NCI-H1694 treated with DMSO at 0.1 percent for 48 hours (cell line): ENCODE results near the gene ARFGEF2.
"Not testable (repeated sequence)": the region's sequence is repeated elsewhere in the genome, so short reads cannot be mapped to it uniquely, and the experiment has no call there.

Experiments
- DNase-seq: peaks from one replicate; lab custom pipeline; 2025; lab: John Stamatoyannopoulos, UW

The ARFGEF2 gene

DNA sequence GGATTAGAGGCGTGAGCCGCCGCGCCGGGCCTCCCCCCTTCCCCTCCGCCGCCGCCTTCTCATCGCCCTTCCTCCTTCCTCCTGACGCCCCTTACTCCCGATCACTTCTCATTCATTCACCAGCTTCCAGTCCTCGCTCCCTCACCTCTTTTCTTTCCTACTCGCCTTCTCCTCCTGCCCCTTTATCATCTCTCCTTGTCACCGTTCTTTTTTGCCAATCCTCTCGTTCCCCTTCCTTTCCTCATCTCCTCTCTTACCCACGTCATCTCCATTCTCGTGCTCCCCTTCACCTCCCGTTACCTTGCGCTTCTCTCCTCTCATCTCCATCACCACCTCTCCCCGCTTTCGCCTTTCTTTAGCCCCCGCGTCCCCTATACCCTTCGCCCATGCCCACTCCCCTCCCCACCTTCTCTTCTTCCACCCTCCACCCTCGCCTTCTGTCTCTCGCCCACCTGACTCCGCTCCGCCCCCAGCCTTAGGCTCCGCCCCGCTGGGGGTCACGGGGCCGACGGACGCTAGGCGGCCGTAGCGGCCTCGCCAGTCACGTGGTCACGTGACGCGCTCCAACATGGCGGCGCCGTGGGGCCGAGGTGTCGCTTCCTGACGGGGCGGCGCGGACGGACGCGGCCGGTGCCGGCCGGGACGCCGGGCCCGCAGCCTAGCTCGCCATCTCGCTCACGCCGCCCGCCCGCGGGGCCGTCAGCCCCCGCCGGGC is at the start of gene ARFGEF2:
ARFGEF2 (plus strand) TSS at position 544 of the 715 bp plus-strand sequence. CDS start 179 bp downstream, outside the sequence.
- DNase-seq: peak; percentile 51

DNA sequence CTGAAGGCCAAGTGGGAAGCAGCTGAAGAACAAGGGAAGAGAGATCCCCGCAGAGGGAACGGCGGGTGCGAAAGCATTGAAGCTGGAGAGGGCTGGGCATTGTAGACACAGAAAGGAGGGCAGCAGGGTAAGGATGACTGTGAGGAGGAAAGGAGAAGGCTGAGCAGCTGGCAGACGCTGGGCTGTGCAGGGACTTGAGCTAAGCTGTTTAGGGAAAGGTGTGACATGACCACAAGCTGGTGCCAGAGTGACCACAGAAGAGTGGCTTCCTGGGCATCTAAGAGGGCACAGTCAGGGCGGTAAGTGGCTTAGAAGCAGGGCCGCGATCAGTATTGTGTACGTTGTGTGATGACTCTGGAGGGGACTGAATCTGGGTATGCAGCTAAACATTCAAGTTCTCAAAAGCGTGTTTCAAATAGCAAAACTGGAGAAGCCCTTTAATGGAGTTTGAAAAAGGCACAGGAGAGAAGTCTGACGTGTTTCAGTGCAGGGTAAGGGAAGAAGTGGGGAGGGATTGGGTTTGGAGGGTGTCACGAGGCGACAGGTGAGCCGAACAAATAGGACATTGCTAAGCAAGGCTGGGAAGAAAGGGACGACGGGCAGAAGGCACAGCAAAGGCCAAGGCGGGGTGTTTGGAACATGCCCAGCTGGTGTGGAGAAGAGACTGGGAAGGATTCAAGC is 46.1 kb upstream of the ARFGEF2 start:
- DNase-seq: no peak

DNA sequence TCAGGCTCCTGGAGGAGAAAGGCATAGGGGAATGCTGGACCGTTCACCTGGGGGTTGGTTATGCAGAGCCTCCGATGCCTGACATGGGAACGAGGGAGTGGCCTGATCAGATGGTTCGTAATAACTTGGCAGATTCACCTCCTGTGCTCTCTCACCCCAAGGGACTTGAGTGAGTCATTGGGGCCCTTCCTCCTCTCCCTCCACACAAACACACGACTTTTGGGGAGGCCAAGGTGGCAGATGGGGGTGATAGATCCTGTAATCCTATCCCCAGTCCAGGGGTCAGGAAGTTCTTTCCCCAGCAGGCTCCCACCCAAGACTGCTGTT is 45.6 kb upstream of the ARFGEF2 start:
- DNase-seq: no peak

DNA sequence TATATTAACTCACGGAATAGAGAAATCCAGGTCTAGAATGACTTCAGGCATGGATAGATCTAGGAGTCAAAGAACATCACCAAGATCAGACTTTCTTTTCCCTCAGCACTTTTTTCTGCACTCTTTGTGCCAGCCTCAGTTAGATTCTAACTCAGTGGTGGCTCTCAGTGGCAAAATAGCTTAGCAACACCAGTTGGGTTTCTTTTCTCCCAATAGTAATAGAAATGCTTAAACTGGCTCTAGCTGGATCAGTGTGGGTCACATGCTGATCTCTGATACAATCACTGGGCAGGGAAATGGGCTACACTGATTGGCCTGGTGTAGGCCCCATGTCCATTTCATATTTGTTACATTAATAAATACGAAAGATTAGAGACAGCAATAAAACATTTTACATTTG is 44.2 kb upstream of the ARFGEF2 start:
- DNase-seq: no peak

DNA sequence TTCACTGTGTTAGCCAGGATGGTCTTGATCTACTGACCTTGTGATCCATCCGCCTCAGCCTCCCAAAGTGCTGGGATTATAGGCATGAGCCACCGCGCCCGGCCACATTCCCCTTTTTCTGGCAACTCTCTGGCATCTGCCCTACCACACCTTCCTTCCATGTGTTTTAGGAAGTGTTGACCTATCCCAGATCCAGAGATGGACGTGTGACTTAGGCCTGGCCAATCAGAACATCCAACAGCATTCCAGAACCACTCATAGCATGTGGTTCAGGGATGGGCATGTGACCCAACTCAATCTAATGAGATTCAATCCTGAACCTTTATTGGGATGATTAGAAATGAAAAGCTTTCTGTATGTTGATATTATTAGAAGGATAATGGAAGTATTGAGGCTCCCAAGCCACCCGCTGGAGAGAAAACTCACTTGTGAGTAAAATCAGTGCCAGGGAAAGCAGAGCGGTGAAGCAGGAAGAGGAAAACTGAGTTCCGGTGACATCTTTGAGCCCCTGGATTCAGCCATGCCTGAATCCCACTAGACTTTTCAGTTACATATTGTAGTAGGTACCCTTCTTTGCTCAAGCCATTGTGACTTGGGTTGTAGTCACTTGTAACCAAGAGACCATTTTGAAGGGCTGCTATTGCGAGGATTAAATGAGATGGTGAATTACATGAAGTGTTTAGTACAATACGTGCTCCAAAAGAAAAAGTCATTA is 42.8 kb upstream of the ARFGEF2 start:
- DNase-seq: no peak

DNA sequence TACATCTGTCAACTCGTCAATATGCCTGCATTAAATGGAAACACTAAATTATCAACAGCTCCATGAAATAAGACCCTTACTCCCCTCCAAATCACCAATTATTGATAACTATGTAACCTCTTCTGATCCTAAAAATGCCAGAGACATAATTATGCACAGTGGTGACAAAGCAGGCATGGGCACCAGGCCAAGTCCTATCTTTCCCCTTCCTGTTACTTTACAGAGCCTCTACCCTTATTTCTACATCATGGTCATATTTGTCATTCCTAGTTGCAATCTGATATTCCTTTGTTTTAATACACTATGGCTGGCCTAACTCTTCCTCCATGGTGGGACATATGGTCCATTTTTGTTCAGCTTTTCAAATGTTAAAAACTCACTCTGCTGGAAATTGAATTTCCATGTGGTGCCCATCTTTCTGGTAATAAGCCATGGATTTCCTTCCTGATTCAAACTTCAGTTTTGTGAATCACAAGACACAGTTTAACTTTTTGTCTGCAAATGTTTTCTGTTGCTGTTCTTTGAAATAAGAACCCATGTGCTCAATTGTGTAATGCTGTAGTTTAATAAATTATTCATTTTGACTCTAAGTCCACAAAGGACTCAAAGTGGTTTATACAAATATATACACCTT is 41.8 kb upstream of the ARFGEF2 start:
- DNase-seq: no peak

DNA sequence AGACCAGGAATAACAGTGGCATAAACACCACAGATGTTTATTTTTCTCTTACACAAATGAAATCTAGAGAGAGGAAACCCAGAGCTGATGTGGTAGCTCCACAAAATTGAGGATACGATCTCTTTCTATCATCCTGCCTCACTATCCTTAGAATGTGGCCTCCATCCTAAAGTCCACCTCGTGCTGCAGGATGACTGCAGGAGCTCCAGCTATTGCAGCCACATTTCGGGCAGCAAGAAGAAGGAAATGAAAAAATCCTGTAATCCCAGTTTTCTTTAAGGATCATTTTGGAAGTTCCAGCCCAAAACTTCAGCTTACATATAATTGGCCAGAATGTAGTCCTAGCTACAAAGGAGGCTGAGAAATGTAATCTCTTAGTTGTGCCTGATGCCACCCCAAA is 41.2 kb upstream of the ARFGEF2 start:
- no peak for DNase-seq

DNA sequence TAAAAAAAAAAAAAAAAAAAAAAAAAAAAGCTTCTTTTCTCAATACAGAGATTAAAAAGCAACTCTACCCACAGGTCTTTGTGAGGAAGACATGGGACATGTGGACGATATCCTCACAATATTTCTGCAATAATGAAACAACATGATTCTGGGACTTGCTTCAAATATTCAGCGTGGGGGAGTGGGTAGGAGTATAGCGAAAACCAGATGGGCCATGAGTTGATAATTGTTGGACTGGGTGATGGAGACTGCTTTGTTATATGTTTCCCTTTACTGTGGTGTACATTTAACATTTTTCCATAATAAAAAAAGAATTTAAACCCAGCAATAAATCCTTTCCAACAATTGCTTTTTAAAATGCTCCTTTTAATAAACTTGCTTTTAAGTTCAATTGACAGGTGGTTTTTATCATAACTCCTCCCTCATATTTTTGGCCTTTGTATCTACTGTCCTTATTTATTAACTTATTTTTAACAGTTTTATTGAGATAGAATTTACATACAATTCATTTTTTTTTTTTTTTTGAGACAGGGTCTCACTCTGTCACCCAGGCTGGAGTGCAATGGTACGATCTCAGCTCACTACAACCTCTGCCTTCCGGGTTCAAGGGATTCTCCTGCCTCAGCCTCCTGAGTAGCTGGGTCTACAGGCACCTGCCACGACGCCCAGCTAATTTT is 40.4 kb upstream of the ARFGEF2 start:
- DNase-seq: no peak

DNA sequence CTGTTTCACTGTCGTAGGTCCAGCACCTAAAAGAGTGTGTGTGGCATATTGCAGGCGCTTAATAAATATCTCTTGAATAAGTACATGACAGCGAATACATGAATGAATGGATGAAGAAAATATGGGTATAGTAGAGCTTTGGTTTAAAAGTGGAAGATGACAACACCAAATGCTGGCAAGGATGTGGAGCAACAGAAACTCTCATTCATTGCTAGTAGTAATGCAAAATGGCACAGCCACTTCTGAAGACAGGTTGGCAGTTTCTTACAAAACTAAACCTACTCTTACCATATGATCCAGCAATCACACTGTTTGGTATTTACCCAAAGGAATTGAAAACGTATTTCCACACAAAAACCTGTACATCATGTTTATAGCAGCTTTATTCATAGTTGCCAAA is 36.3 kb upstream of the ARFGEF2 start:
- DNase-seq: no peak

DNA sequence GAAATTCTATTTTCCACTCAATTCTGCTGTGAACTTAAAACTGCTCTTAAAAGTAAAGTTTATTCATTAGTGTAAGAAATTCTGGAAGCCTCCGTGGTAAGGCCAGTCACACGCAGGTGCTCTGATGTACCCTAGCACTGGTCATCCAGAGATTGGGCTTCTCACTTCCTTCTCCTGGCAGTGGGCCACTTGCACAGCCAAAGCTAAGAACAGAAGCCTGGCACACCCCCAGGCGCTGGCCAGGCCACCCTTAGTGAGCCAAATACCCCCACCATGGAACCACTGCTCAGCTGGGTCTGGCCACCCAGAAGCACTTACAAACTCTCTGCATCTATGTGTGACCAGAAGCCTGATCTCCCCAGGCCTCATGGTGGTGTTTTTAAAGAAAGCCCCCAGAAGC is 35.3 kb upstream of the ARFGEF2 start:
- DNase-seq: no peak

DNA sequence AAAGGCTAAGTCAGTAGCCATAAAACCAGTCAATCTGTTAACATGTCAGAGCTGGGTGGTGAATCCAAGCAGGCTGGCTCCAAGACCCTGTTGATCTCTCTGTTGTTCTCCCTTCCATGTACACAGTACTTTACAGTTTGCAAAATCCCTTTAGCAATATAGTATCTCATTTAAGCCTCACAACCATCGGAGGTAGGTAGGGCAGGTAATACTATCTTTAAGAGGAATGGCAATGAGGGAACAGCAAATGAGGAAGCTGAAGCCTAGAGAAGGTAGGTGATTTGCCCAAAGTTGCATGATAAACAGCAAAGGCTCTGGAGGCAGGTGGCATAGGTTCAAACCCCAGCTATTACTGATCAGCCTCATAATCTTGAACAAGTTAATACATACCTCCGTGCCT is 34.7 kb upstream of the ARFGEF2 start:
- DNase-seq: no peak

DNA sequence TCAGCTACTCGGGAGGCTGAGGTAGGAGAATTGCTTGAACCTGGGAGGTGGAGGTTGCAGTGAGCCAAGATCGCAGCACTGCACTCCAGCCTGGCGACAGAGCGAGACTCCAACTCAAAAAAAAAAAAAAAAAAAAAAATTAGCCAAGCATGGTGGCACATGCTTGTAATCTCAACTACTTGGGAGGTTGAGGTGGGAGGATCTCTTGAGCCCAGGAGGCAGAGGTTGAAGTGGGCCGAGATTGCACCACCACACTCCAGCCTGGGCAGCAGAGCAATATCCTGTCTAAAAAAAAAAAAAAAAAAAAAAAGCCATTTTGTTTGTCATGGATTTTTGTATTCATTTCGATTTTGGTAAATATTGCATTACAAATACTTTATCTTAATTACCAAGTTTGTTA is 33.0 kb upstream of the ARFGEF2 start:
- not testable (repeated sequence) for DNase-seq

DNA sequence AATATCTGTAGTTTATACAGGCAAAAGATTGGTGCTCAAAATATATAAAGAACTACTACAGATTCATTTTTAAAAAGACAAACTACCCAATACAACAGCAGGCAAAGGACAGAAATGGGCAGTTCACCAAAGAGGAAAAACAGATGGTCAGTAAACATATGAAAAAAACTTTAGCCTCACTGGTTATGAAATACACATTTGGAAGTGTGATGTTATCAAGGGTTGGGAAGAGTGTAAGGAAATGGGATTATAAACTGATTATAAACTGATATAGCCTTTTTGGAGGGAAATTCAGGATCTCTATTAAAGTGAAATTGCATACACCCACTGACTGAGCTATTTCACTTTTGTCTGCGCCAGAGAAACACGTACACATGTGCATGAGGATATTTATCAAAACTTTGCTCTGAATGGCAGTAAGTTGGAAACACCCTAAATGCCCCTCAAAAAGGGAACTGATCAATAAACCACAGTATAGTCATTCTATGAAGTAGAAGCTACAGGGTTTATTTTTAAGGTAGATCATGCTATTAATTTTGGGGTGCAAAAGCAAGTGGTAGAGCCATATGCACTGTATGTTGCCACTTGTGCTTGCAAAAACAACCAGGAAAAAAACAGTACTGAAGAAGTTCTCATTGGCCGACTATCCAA is 32.2 kb upstream of the ARFGEF2 start:
- DNase-seq: no peak

DNA sequence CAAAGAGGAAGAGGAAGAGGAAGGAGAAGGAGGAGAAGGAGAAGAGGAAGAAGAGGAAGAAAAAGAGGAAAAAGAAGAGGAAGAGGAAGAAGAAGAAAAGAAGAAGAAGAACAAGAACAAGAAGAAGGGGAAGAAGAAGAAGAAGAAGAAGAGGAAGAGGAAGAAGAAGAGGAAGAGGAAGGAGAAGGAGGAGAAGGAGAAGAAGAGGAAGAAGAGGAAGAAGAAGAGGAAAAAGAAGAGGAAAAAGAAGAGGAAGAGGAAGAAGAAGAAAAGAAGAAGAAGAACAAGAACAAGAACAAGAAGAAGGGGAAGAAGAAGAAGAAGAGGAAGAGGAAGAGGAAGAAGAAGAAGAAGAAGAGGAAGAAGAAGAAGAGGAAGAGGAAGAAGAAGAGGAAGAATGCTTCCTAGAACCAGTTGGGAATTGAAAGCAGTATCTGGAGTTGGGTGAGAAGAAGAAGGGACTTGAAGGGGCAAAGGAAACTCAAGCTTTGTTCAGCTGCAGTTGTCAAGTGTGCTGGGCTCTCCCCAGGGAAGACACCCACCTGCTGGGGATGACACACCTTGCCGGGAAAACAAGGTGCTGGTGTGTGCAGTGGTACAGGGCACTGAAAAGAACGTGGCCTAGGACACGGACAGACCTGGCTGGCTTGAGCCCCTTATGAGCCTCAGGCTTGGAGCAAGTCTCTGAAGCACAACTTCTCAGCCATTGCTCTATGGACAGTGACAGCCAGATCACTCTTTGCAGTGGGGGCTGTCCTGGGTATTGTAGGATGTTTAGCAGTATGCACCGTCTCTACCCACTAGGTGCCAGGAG is 30.1 kb upstream of the ARFGEF2 start:
- DNase-seq: no peak

DNA sequence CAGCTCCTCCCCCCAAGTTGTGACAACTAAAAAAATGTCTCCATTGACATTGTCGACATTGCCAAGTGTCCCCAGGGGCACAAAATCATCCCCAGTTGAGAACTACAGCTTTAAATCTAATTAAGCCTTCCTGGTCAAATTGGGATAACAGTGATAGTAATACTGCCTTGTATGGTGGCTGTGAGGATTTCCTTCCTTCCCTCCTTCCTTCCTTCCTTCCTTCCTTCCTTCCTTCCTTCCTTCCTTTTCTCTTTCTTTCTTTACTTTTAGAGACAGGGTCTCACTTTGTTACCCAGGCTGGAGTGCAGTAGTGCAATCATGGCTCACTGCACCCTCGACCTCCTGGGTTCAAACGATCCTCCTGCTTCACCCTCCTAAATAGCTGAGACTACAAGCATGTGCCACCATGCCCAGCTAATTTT is 29.5 kb upstream of the ARFGEF2 start:
- DNase-seq: no peak

DNA sequence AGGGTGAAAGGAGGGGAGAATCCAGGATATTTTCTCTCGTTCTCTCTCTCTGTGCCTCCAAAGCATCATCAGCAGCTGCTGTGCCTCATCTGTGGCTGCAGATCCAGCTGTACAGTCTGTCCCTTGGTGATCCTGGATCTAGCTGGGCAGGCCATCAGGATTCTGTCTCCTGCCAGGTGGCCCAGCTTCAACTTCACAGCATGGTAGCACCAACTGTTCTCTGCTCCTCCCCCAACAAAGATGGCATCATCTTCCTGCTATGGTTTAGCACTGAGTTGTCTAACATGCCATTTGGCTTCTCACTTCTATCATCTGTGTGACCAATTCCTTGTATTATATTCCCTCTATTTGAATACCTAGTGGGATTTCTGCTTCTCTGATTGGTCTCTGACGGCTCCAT is 28.6 kb upstream of the ARFGEF2 start:
- peak; percentile 75 for DNase-seq

DNA sequence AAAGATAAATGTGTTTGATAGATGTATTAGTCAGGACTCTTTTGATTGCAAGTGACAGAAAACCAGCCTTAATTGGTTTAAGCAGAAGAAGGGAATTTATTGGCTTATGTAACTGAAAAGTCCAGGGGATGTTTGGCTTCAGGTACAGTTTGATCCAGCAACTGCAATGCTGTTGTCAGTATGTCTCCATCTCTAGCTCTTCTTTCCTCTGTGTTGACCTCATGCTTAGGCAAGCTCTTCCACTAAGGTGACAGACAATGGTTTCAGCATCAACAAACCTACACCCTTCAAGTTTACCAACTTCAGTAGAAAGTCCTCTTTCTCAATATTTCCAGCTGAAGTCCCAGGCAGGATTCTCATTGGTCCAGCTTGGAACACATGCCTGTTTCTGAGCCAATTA is 28.1 kb upstream of the ARFGEF2 start:
- no peak for DNase-seq

DNA sequence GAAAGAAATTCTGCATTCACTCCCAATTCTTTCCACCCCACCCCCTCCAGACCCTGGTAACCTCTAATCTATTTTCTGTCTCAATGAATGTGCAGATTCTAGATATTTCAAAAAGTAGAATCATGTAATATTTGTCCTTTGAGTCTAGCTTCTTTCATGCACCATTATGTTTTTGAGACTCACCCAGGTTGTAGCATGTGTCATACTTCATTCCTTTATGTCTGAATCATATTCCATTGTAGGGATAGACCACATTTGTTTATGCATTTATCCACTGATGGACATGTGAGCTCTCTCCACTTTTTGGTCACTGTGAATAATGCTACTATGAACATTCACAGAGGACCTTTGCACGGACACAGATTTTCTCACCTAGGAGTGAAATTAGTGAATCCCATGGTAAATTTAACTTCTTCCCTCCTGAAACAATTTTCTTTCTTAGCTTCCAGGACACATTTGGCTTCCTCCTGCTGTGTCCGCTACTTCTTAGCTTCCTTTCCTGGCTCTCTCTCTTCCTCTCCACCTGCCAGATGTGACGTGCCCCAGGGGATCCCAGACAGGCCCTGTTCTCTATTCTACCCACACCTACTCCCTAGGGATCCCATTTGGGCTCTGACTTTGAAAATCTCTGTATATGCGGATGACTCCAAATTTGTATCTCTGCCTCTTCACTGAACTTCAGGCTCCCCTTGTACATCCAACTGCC is 24.1 kb upstream of the ARFGEF2 start:
- DNase-seq: no peak

DNA sequence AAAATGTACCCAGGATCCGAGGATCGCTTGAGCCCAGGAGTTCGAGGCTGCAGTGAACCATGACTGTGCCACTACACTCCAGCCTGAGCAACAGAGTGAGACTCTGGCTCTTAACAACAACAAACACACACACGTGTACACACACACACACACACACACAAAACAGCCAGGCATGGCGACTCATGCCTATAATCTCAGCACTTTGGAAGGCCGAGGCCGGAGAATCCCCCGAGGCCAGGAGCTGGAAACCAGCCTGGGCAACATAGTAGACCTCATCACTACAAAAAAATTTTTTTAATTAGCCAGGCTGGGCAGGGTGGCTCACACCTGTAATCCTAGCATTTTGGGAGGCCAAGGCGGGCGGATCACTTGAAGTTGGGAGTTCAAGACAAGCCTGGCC is 23.3 kb upstream of the ARFGEF2 start:
- DNase-seq: no peak

DNA sequence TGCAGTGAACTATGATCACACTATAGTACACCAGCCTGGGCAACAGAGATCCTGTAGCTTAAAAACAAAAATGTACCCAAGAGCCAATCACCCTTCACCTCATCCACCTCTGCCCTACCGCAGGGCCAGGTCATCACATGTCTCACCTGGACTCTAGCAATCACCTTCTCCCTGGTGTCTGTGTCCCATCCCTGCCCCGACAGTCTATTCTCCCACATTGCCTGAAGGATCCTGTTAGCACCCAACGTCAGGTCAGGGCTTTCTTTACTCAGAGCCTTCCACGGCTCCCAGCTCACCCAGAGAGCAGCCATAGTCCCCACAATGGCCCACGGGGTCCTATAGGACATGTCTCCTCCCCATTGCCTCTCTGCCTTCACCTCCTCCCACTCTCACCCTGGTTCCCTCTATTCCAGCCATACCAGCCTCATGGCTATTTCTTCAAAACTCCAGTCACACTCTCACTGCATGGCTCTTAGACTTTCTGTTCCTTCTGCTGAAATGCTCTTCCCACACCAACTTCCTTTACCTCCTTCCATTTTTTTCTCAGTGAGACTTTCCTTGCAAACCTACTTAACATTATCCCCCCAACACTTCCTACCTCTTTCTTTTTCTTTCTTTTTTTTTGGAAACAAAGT is 22.5 kb upstream of the ARFGEF2 start:
- DNase-seq: no peak
